ENCODE data around the gene SLU7. TPM values are rescaled to one million over a fixed set of nuclear protein-coding genes. Genes with fewer than 3 reads are reported as not detected.
A peak's percentile ranks its signal among the peaks of the same experiment; 100 is the strongest.

The SLU7 gene
- total RNA-seq, 1 experiment from 2014 or later = 33.3 TPM

DNA sequence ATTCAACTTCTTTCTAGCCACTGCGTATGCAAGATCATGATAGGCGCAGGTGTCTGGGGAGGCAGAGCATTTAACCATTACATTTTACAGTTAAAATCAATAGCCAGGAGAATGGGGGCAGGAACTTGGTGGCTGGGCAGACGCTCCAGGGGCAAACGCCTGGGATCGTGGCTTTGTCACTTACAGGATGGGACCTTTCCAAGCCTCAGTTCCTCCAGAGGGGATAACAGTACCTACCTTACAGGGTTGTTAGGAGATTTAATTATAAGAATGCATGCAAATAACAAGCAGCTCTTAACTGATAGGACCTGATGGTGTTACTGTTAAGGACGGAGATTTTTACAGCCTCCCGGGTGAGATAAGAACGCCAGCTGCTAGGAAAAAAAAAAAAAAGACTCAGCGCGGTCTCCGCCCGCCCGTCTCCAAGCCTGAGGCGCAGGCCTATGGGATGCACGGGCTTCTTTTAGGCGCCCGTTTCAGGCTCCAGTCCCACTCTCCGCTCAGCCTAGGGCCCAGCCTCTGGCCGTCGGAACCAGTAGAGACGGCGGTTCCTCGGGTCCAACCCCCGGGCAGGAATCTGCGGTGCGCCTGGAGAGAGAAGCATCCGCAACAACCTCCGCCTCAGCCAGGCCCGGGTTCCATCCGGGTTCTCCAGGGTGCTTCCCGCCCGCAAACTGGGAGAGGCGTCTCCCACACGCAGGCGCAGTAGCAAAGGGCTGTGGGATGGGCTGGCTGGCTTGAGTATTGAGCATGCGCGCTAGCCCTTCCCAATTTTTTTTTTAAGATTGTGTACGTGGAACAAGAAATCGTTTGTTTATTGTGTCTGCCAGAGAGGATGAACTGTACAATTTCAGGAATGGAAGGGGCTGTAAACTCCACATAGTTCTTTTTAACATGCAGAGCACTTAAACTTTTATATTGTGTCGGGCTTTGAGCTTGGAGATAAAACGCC is 19.2 kb downstream of the SLU7 start, which contains the start of gene FAM200C:
Gene FAM200C (minus strand): TSS at position 653 of the 952 bp plus-strand sequence. CDS start 4,564 bp downstream, outside the sequence.
- Histone ChIP-seq H3K4me1 (ENCODE audit: insufficient read depth, low read length) (no peaks in the 10 kb centered on the region), H4K91ac (ENCODE audit: insufficient read length, low read depth, low read length) (no peak within 1 kb of the TSS), H3K56ac (ENCODE audit: insufficient read length, low read depth, low read length) (peak within 1 kb of the TSS; percentile 8), H2BK120ac (ENCODE audit: low read depth, low read length, poor library complexity, severe bottlenecking) (no peak within 1 kb of the TSS), H4K5ac (ENCODE audit: insufficient read length, low read depth, low read length) (no peak within 1 kb of the TSS), H3K18ac (ENCODE audit: insufficient read length, low read depth, low read length) (peak within 1 kb of the TSS; percentile 94), H3K9ac (ENCODE audit: extremely low read depth, insufficient read length, low read length) (peak within 1 kb of the TSS; percentile 99), H3K79me1 (ENCODE audit: insufficient read depth, low read depth, low read length, poor library complexity, severe bottlenecking) (no peaks in the 10 kb centered on the region), H2AK5ac (ENCODE audit: insufficient read length, low read length) (no peak within 1 kb of the TSS), H3T11ph (ENCODE audit: low read length) (no peak within 1 kb of the TSS), H4K8ac (replicated peaks; ENCODE audit: insufficient read length, low read depth, low read length) (no peak within 1 kb of the TSS), H3K9me3 (ENCODE audit: control insufficient read depth, low read depth, low read length) (no peaks in the 10 kb centered on the region), H2BK15ac (ENCODE audit: low read depth, low read length) (no peak within 1 kb of the TSS), H3K14ac (ENCODE audit: insufficient read depth, low read length) (peak within 1 kb of the TSS; percentile 98), H4K20me1 (ENCODE audit: control insufficient read depth, insufficient read depth, insufficient read length) (no peaks in the 10 kb centered on the region), H3K27ac (ENCODE audit: insufficient read length, low read depth, low read length) (peak within 1 kb of the TSS; percentile 5), H3K79me2 (ENCODE audit: insufficient read depth, low read length) (no peaks in the 10 kb centered on the region), H2AFZ (ENCODE audit: low read length) (peak within 1 kb of the TSS; percentile 66), H2BK5ac (ENCODE audit: insufficient read length, low read length) (peak within 1 kb of the TSS; percentile 56), H3K23me2 (ENCODE audit: insufficient read length, low read depth, low read length, poor library complexity, severe bottlenecking) (peaks cover 4% of the 10 kb centered on the region), H3K23ac (ENCODE audit: insufficient read length, low read depth, low read length) (no peak within 1 kb of the TSS), H2BK12ac (ENCODE audit: insufficient read length, low read depth, low read length) (peak within 1 kb of the TSS; percentile 4), H3K4me2 (ENCODE audit: insufficient read depth, insufficient read length, low read length) (peak within 1 kb of the TSS; percentile 93), H3K4ac (ENCODE audit: low read depth, low read length) (no peak within 1 kb of the TSS; the same call in 1 of the 2 replicates), H2BK20ac (ENCODE audit: low read depth, low read length, poor library complexity, severe bottlenecking) (no peak within 1 kb of the TSS), H3K27me3 (ENCODE audit: insufficient read depth, low read length) (no peaks in the 10 kb centered on the region)
- DNase-seq = peak; percentile 95
- Mint-ChIP-seq H3K36me3 (ENCODE audit: insufficient read depth in 1 of 3, low read depth in 3 of 3) (peaks cover 2 to 22% (median 21%) of the 10 kb centered on the region in 3 experiments; a peak in 6 of 7 replicates), H3K27me3 (ENCODE audit: low read depth) (no peaks in the 10 kb centered on the region), H3K4me1 (peaks cover 17 to 21% of the 10 kb centered on the region in 2 experiments), H3K9me3 (no peaks in the 10 kb centered on the region), H3K27ac (peak within 1 kb of the TSS; percentile 75 to 99 (median 98); a peak in 6 of 7 replicates), H3K4me3 (peak within 1 kb of the TSS; percentile 86 to 92)
- TF ChIP-seq, protein P1, sequence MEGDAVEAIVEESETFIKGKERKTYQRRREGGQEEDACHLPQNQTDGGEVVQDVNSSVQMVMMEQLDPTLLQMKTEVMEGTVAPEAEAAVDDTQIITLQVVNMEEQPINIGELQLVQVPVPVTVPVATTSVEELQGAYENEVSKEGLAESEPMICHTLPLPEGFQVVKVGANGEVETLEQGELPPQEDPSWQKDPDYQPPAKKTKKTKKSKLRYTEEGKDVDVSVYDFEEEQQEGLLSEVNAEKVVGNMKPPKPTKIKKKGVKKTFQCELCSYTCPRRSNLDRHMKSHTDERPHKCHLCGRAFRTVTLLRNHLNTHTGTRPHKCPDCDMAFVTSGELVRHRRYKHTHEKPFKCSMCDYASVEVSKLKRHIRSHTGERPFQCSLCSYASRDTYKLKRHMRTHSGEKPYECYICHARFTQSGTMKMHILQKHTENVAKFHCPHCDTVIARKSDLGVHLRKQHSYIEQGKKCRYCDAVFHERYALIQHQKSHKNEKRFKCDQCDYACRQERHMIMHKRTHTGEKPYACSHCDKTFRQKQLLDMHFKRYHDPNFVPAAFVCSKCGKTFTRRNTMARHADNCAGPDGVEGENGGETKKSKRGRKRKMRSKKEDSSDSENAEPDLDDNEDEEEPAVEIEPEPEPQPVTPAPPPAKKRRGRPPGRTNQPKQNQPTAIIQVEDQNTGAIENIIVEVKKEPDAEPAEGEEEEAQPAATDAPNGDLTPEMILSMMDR (conservative IDR thresholded peaks at IDR 0.05) = no peak
- WGBS (ENCODE audit: extremely low coverage, insufficient read length, low lambda C conversion rate) = no CpG with 5 or more reads among the region's 41 CpGs

Measured in H9 (cell line).